Measurements from ENCODE around the gene TULP4. TPM values are rescaled to one million over a fixed set of nuclear protein-coding genes. Genes with fewer than 3 reads are reported as not detected.

The TULP4 gene
- polyA plus RNA-seq, 3 donors = 6.5 to 10.6 (median 7.9) TPM

DNA sequence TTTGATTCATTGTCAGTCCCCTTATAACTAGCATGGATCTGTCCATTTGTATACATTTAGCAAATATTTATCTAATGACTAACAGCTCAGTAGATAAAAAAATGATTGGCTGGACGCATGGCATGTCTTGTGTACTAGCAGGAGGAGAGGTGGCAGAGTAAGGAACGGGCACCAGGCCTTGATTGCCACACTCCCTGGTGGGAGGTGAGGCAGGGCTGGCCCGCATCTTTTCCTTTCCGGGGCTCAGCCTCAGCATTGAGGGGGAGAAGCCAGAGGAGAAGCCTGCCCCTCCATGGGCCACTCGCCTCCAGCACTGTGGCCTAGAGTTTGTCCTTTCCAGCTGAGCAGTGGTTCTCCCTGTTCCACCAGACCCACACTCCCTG is 162.7 kb downstream of the TULP4 start:
- no peak for DNase-seq
- H3K4me3 Mint-ChIP-seq = no peak overlapping the region
- no peak overlapping the region for H3K4me3 ChIP-seq (replicated peaks in 1 of 3; ENCODE audit: low read depth in 2 of 3, low read length in 3 of 3)
- H3K4me1 ChIP-seq (ENCODE audit: control insufficient read depth in 1 of 2, insufficient read depth in 2 of 2, low read length in 2 of 2) = no peaks in the 10 kb centered on the region
- WGBS (ENCODE audit: insufficient coverage) = 97% methylated on average over 3 of the region's 5 CpGs
- peak overlapping the region in 1 of 7 donors; percentile 34 for H3K27ac Mint-ChIP-seq
- TF ChIP-seq, protein P1, sequence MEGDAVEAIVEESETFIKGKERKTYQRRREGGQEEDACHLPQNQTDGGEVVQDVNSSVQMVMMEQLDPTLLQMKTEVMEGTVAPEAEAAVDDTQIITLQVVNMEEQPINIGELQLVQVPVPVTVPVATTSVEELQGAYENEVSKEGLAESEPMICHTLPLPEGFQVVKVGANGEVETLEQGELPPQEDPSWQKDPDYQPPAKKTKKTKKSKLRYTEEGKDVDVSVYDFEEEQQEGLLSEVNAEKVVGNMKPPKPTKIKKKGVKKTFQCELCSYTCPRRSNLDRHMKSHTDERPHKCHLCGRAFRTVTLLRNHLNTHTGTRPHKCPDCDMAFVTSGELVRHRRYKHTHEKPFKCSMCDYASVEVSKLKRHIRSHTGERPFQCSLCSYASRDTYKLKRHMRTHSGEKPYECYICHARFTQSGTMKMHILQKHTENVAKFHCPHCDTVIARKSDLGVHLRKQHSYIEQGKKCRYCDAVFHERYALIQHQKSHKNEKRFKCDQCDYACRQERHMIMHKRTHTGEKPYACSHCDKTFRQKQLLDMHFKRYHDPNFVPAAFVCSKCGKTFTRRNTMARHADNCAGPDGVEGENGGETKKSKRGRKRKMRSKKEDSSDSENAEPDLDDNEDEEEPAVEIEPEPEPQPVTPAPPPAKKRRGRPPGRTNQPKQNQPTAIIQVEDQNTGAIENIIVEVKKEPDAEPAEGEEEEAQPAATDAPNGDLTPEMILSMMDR (IDR thresholded peaks at IDR 0.05) = no peak
- peaks cover 11 to 17% of the 10 kb centered on the region in 2 donors for H3K36me3 ChIP-seq (replicated peaks in 1 of 2; ENCODE audit: control insufficient read depth in 1 of 2, insufficient read depth in 2 of 2, low read length in 2 of 2)
- no peak overlapping the region for H2AFZ ChIP-seq (ENCODE audit: insufficient read depth, low read depth, low read length, poor library complexity, severe bottlenecking)
- peaks cover 0 to 2% (median 0%) of the 10 kb centered on the region in 7 donors for H3K9me3 Mint-ChIP-seq
- no peaks in the 10 kb centered on the region for H3K9me3 ChIP-seq (replicated peaks in 1 of 2; ENCODE audit: control insufficient read depth in 1 of 2, insufficient read depth in 1 of 2, low read length in 2 of 2)
- H4K20me1 ChIP-seq (ENCODE audit: insufficient read depth, low read length) = no peaks in the 10 kb centered on the region
- H3K27me3 ChIP-seq (ENCODE audit: control insufficient read depth in 2 of 2, insufficient read depth in 2 of 2, low read length in 2 of 2) = no peaks in the 10 kb centered on the region
- H3K27ac ChIP-seq (ENCODE audit: low read depth in 1 of 2, low read length in 2 of 2) = no peak overlapping the region
- H3K4me2 ChIP-seq (replicated peaks; ENCODE audit: extremely low read depth, low read length, poor library complexity, severe bottlenecking) = no peak overlapping the region
- peaks cover 37 to 38% of the 10 kb centered on the region in 2 donors for H3K36me3 Mint-ChIP-seq
- no peaks in the 10 kb centered on the region for H3K79me2 ChIP-seq (ENCODE audit: insufficient read depth, low read length)
- H3K9ac ChIP-seq (ENCODE audit: insufficient read depth, low read length, poor library complexity, severe bottlenecking) = no peak overlapping the region
- H3K4me1 Mint-ChIP-seq = peaks cover 10% of the 10 kb centered on the region
- intact Hi-C loops (cut with micrococcal nuclease) = no loop called here
- peaks cover 0 to 3% (median 2%) of the 10 kb centered on the region in 3 donors for H3K27me3 Mint-ChIP-seq (ENCODE audit: low read depth in 3 of 3)

GRCh38 chr6:158475344-158476302 is 163.4 kb downstream of the TULP4 start:
- Histone ChIP-seq H3K27ac (ENCODE audit: low read depth in 1 of 2, low read length in 2 of 2) (no peak overlapping the region), H3K9ac (ENCODE audit: insufficient read depth, low read length, poor library complexity, severe bottlenecking) (no peak overlapping the region), H3K79me2 (ENCODE audit: insufficient read depth, low read length) (no peaks in the 10 kb centered on the region), H4K20me1 (ENCODE audit: insufficient read depth, low read length) (no peaks in the 10 kb centered on the region), H3K27me3 (ENCODE audit: control insufficient read depth in 2 of 2, insufficient read depth in 2 of 2, low read length in 2 of 2) (no peaks in the 10 kb centered on the region), H3K9me3 (replicated peaks in 1 of 2; ENCODE audit: control insufficient read depth in 1 of 2, insufficient read depth in 1 of 2, low read length in 2 of 2) (no peaks in the 10 kb centered on the region), H3K36me3 (replicated peaks in 1 of 2; ENCODE audit: control insufficient read depth in 1 of 2, insufficient read depth in 2 of 2, low read length in 2 of 2) (peaks cover 16 to 24% of the 10 kb centered on the region in 2 donors), H3K4me1 (ENCODE audit: control insufficient read depth in 1 of 2, insufficient read depth in 2 of 2, low read length in 2 of 2) (no peaks in the 10 kb centered on the region), H3K4me2 (replicated peaks; ENCODE audit: extremely low read depth, low read length, poor library complexity, severe bottlenecking) (no peak overlapping the region), H2AFZ (ENCODE audit: insufficient read depth, low read depth, low read length, poor library complexity, severe bottlenecking) (no peak overlapping the region), H3K4me3 (replicated peaks in 1 of 3; ENCODE audit: low read depth in 2 of 3, low read length in 3 of 3) (no peak overlapping the region)
- TF ChIP-seq, protein P1 (IDR thresholded peaks at IDR 0.05) = no peak
- Mint-ChIP-seq H3K27me3 (ENCODE audit: low read depth in 3 of 3) (peaks cover 0 to 2% (median 1%) of the 10 kb centered on the region in 3 donors), H3K9me3 (peaks cover 0 to 2% (median 0%) of the 10 kb centered on the region in 7 donors), H3K36me3 (peaks cover 39 to 41% of the 10 kb centered on the region in 2 donors), H3K4me3 (no peak overlapping the region), H3K27ac (peak overlapping the region in 1 of 7 donors; percentile 34), H3K4me1 (peaks cover 10% of the 10 kb centered on the region)
- peak in 1 of 3 donors; percentile 43 for DNase-seq
- intact Hi-C loops (cut with micrococcal nuclease) = no loop called here
- WGBS (ENCODE audit: insufficient coverage) = 93% methylated on average over 12 of the region's 15 CpGs
